Neural crest cell (in vitro differentiated cells): ENCODE measurements around the gene MAP2K6. TPM values are rescaled to one million over a fixed set of nuclear protein-coding genes. Genes with fewer than 3 reads are reported as not detected.

Experiments
- DNase-seq: peaks from one replicate; pipeline ENCODE4 v3.0.0; 2021; ENCODE audit warnings: low read depth, mixed read lengths, low spot score
- H3K27ac Mint-ChIP-seq: one replicate; pipeline ENCODE4 v1.8.0; 2021; ENCODE audit warnings: mild to moderate bottlenecking, mixed read lengths; ENCODE audit not compliant: unreplicated experiment
- H3K27me3 Mint-ChIP-seq: 2 replicates; pipeline ENCODE4 v1.8.0; 2021; ENCODE audit warnings: low read depth, mild to moderate bottlenecking, mixed read lengths
- H3K36me3 Mint-ChIP-seq: 2 replicates; pipeline ENCODE4 v1.8.0; 2021; ENCODE audit warnings: low read depth, mild to moderate bottlenecking, mixed read lengths
- H3K4me1 Mint-ChIP-seq: 2 replicates; pipeline ENCODE4 v1.8.0; 2021; ENCODE audit warnings: mixed read lengths
- H3K4me3 Mint-ChIP-seq: one replicate; pipeline ENCODE4 v1.8.0; 2021; ENCODE audit warnings: mild to moderate bottlenecking, mixed read lengths
- H3K9me3 Mint-ChIP-seq: 2 replicates; pipeline ENCODE4 v1.8.0; 2021; ENCODE audit warnings: mixed read lengths
- CTCF ChIP-seq: fragments of 200-600 bp; sonication (generic); conservative IDR thresholded peaks from 2 replicates; pipeline ENCODE4 v1.5.0; 2021; ENCODE audit warnings: antibody characterized with exemption, mild to moderate bottlenecking
- total RNA-seq: library from RNA; stranded (reverse); gene quantifications from 2 replicates; pipeline ENCODE4 v1.2.1, GENCODE V29; 2021

The MAP2K6 gene
- total RNA-seq, 1 donor from 2014 or later = 45.4 TPM

DNA sequence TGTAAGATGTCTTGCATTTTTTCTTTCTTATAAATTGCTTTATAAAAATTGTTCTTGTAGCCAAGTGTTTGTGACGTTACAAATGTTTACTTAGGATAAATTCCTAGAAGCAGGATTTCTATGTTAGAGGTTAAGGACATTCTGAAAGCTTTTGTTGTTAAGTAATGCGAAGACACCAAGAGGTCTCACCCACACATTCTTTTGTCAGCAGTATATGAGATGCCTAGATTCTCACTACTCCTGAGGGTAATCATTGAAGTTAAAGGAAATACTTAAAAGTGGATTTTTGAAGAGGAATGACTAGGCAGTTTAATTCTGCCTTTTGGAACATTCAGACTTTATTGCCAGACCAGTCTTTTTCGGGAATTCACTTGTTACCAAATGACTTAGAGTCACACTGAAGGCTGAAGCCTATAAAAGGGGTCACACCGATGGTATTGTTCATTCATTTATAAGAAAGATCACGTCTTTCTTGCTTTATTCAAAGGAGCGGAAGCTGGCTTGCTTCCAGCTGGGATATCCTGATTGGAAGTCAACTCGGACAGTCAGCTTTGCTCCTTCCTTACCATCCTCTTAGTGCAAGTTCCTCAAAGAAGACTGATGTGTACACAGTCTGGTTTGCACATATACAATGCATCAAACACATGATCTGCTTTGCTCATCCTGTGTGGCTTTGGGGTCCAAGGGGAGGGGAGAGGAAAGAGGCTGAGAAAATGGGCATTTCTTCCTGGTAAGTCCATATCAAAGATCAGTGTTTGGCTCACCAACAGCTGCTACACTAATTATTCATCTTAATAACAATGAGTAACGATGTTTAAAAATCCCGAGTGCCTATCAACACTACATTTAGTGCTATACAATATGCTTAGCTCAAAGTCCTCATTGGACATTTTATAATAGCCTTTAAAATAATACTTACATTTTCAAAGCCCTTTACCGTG, 160.0 kb downstream of the MAP2K6 start:
- Mint-ChIP-seq H3K27me3 (no peaks in the 10 kb centered on the region), H3K36me3 (no peaks in the 10 kb centered on the region), H3K4me1 (peaks cover 26% of the 10 kb centered on the region), H3K27ac (no peak overlapping the region), H3K4me3 (no peak overlapping the region), H3K9me3 (no peaks in the 10 kb centered on the region)
- no peak for DNase-seq
- TF ChIP-seq CTCF = no peak

GRCh38 chr17:69575346-69575761, 160.9 kb downstream of the MAP2K6 start:
- no peak overlapping the region for H3K4me3 Mint-ChIP-seq
- no peak overlapping the region for H3K27ac Mint-ChIP-seq

DNA sequence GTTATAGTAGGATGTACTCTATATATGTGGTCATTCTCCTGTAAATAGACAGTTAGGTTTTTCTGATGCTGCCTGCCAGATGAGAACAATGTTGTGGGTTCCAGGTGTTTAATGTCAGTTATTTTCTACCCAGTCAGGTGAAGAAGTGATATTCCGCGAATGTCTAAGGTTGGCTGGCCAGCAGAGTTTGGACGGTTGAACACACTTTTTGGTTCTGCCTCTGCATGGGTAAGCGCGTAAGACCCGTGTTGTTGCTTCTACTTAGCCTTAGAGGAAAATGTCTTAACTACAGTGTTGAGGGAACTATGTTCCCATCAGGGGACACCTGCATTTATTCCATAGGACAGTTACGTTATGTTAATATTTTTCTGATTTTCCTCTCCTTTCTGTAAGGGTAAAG, 162.6 kb downstream of the MAP2K6 start:
- Mint-ChIP-seq H3K4me3 (no peak overlapping the region), H3K4me1 (peaks cover 26% of the 10 kb centered on the region), H3K36me3 (peaks cover 2% of the 10 kb centered on the region), H3K9me3 (peaks cover 9% of the 10 kb centered on the region), H3K27ac (peak overlapping the region; percentile 21), H3K27me3 (no peaks in the 10 kb centered on the region)
- no peak for TF ChIP-seq CTCF
- no peak for DNase-seq

More at GRCh38 chr17:69575346-69575761, 160.9 kb downstream of the MAP2K6 start:
- no peak for TF ChIP-seq CTCF
- Mint-ChIP-seq H3K9me3 (peaks cover 8% of the 10 kb centered on the region), H3K36me3 (peaks cover 2% of the 10 kb centered on the region), H3K27me3 (no peaks in the 10 kb centered on the region), H3K4me1 (peaks cover 26% of the 10 kb centered on the region)
- no peak for DNase-seq

- H3K9me3 Mint-ChIP-seq = peaks cover 9% of the 10 kb centered on the region
- no peak for TF ChIP-seq CTCF
- no peaks in the 10 kb centered on the region for H3K27me3 Mint-ChIP-seq
- no peak overlapping the region for H3K27ac Mint-ChIP-seq
- no peak for DNase-seq
- H3K36me3 Mint-ChIP-seq = peaks cover 2% of the 10 kb centered on the region
- H3K4me1 Mint-ChIP-seq = peaks cover 21% of the 10 kb centered on the region
- H3K4me3 Mint-ChIP-seq = no peak overlapping the region
Measured at GRCh38 chr17:69578385-69578936, 164.0 kb downstream of the MAP2K6 start.

DNA sequence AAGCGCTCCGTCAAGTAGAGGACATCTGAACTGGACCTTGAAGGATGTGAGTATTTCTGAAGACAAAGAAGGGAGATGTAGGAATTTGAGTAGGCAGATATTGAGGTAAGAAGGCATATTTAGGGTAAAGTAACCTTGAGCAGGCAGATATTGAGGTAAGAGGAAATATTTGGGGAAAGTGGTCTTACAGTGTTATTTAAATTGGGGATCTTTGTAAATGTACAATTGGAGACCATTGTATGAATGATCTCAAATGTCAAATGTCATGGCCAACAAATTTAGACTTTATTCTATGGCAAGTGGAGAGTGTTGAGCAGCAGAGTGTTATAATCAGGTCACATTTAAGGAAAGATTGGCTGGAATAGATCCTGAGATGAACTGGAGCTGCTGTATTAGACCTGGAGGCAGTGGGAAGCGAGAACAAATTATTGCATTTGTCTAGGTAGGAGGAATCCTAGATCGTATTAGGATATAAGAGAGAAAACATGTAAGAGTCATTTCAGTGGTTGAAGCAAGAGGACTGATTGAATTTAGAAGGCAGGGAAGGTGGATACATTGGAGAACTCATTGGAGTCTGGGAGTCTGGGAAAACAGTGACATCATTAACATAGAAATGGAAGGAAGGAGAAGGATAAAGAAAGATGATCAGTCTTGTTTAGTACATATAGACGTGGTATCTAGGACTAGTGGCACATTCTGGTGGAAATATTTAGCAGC, 165.6 kb downstream of the MAP2K6 start:
- H3K36me3 Mint-ChIP-seq = peaks cover 2% of the 10 kb centered on the region
- no peak for TF ChIP-seq CTCF
- H3K27me3 Mint-ChIP-seq = no peaks in the 10 kb centered on the region
- no peak overlapping the region for H3K4me3 Mint-ChIP-seq
- H3K4me1 Mint-ChIP-seq = peaks cover 7% of the 10 kb centered on the region
- no peak for DNase-seq
- no peak overlapping the region for H3K27ac Mint-ChIP-seq
- H3K9me3 Mint-ChIP-seq = peaks cover 11% of the 10 kb centered on the region
